IMR-90 (cell line): ENCODE data around the gene GRIN2B. TPM values are rescaled to one million over a fixed set of nuclear protein-coding genes. Genes with fewer than 3 reads are reported as not detected.

Experiments
- ATAC-seq: fragments of 200-7000 bp; cut with Tn5 transposase; 2 replicates; pipeline ENCODE4 v1.9.1; 2020; ENCODE audit warnings: low read depth, mild to moderate bottlenecking, moderate library complexity
- BruUV-seq: library from RNA; stranded (reverse); fragments of 400-500 nt; replicated peaks from 2 replicates; lab custom pipeline; 2021; lab: Mats Ljungman, UMichigan
- CTCF ChIA-PET: fragments of 300-600 bp; formaldehyde crosslinking; extraction: SDS; loops from one replicate; lab custom pipeline; 2021; ENCODE audit warnings: antibody characterized with exemption; lab: Yijun Ruan, JAX
- POLR2A ChIA-PET: fragments of 300-600 bp; sonication (Branson Sonifier 250); formaldehyde crosslinking; loops from one replicate; lab custom pipeline; 2022; ENCODE audit warnings: antibody characterized with exemption; ENCODE audit not compliant: unreplicated experiment; lab: Charles Lee
- DNase-seq: peaks from one replicate; pipeline ENCODE4 v3.0.0; 2013
- H2AFZ ChIP-seq: replicated peaks from 2 replicates; pipeline ENCODE3; 2013; ENCODE audit warnings: low read length, mild to moderate bottlenecking; ENCODE audit not compliant: poor library complexity
- H2AK5ac ChIP-seq: 2 replicates; pipeline ENCODE4 v1.6.1; 2013; ENCODE audit warnings: low read depth, low read length, inconsistent platforms
- H2AK9ac ChIP-seq: replicated peaks from 2 replicates; pipeline ENCODE3; 2013; ENCODE audit warnings: mild to moderate bottlenecking, low read depth, low read length, moderate library complexity; ENCODE audit not compliant: poor library complexity
- H2BK120ac ChIP-seq: 2 replicates; pipeline ENCODE4 v1.6.1; 2013; ENCODE audit warnings: low read depth, low read length, inconsistent platforms
- H2BK15ac ChIP-seq: 3 replicates; pipeline ENCODE4 v1.6.1; 2013; ENCODE audit warnings: low read depth, low read length, inconsistent platforms
- H2BK20ac ChIP-seq: 2 replicates; pipeline ENCODE4 v1.6.1; 2013; ENCODE audit warnings: low read depth, mild to moderate bottlenecking, inconsistent platforms, low read length, moderate library complexity
- H2BK5ac ChIP-seq: 2 replicates; pipeline ENCODE4 v1.6.1; 2013; ENCODE audit warnings: mild to moderate bottlenecking, low read depth, low read length, inconsistent platforms; ENCODE audit not compliant: poor library complexity, severe bottlenecking
- H3K14ac ChIP-seq: replicated peaks from 2 replicates; pipeline ENCODE4 v1.6.1; 2013; ENCODE audit warnings: low read depth, low read length, inconsistent platforms
- H3K18ac ChIP-seq: 2 replicates; pipeline ENCODE4 v1.6.1; 2013; ENCODE audit warnings: low read depth, low read length, control low read depth
- H3K23ac ChIP-seq: 2 replicates; pipeline ENCODE4 v1.6.1; 2013; ENCODE audit warnings: low read depth, low read length, inconsistent platforms
- H3K27ac ChIP-seq: 2 replicates; pipeline ENCODE4 v1.5.1; 2013; ENCODE audit warnings: mild to moderate bottlenecking, control low read depth, low read length; ENCODE audit not compliant: insufficient read depth
- H3K27me3 ChIP-seq: 2 replicates; pipeline ENCODE4 v1.6.1; 2013; ENCODE audit warnings: low read length; ENCODE audit not compliant: control insufficient read depth, insufficient read depth
- H3K36me3 ChIP-seq: 2 replicates; pipeline ENCODE4 v1.6.1; 2013; ENCODE audit warnings: low read length, mixed read lengths; ENCODE audit not compliant: control insufficient read depth, insufficient read depth
- H3K4ac ChIP-seq: 2 replicates; pipeline ENCODE4 v1.6.1; 2013; ENCODE audit warnings: low read depth, low read length, inconsistent platforms
- H3K4me1 ChIP-seq: 2 replicates; pipeline ENCODE4 v1.6.1; 2013; ENCODE audit warnings: low read length, mixed read lengths; ENCODE audit not compliant: control insufficient read depth, insufficient read depth
- H3K4me2 ChIP-seq: 2 replicates; pipeline ENCODE4 v1.6.1; 2013; ENCODE audit warnings: low read depth, mild to moderate bottlenecking, control low read depth, low read length, moderate library complexity
- H3K4me3 ChIP-seq: 2 replicates; pipeline ENCODE4 v1.5.1; 2013; ENCODE audit warnings: low read depth, mild to moderate bottlenecking, control low read depth, low read length, moderate library complexity; ENCODE audit not compliant: insufficient read depth
- H3K56ac ChIP-seq: 2 replicates; pipeline ENCODE4 v1.6.1; 2013; ENCODE audit warnings: low read length, inconsistent platforms; ENCODE audit not compliant: insufficient read depth; ENCODE audit errors: extremely low read depth
- H3K79me1 ChIP-seq, 2 experiments: 2 replicates each; pipeline ENCODE4 v1.6.1; 2013; ENCODE audit warnings: low read length in 2 of 2, inconsistent platforms in 1 of 2, low read depth in 1 of 2
- H3K9ac ChIP-seq: 2 replicates; pipeline ENCODE4 v1.6.1; 2013; ENCODE audit warnings: low read depth, low read length, control low read depth
- H3K9me1 ChIP-seq: 2 replicates; pipeline ENCODE4 v1.6.1; 2013; ENCODE audit warnings: low read length, inconsistent platforms; ENCODE audit not compliant: insufficient read depth
- H3K9me3 ChIP-seq: 2 replicates; pipeline ENCODE4 v1.6.1; 2013; ENCODE audit warnings: low read length; ENCODE audit not compliant: control insufficient read depth, insufficient read depth
- H4K20me1 ChIP-seq: 2 replicates; pipeline ENCODE4 v1.6.1; 2013; ENCODE audit warnings: low read length, inconsistent platforms; ENCODE audit not compliant: insufficient read depth
- H4K5ac ChIP-seq: 2 replicates; pipeline ENCODE4 v1.6.1; 2013; ENCODE audit warnings: mild to moderate bottlenecking, low read depth, low read length, control low read depth
- H4K8ac ChIP-seq, 2 experiments: 2 replicates each; pipeline ENCODE4 v1.6.1; 2013; ENCODE audit warnings: low read depth in 2 of 2, low read length in 2 of 2, control low read depth in 1 of 2, inconsistent platforms in 1 of 2
- H4K91ac ChIP-seq: 2 replicates; pipeline ENCODE4 v1.6.1; 2013; ENCODE audit warnings: low read depth, low read length, inconsistent platforms; ENCODE audit not compliant: insufficient read depth
- BHLHE40 ChIP-seq: fragments of 150-350 bp; IDR thresholded peaks from 2 replicates; pipeline ENCODE4 v1.6.1; 2016; ENCODE audit warnings: mild to moderate bottlenecking, low read depth, low read length
- CEBPB ChIP-seq: IDR thresholded peaks from 2 replicates; pipeline ENCODE4 v1.6.1; 2012; ENCODE audit warnings: low read depth, low read length, improper control_type of control experiment
- CHD1 ChIP-seq: IDR thresholded peaks from 2 replicates; pipeline ENCODE4 v1.6.1; 2012; ENCODE audit warnings: low read depth, low read length, improper control_type of control experiment
- FOS ChIP-seq: fragments of 150-350 bp; IDR thresholded peaks from 2 replicates; pipeline ENCODE4 v1.6.1; 2016; ENCODE audit warnings: low read depth, low read length
- MAFK ChIP-seq: IDR thresholded peaks from 2 replicates; pipeline ENCODE4 v1.6.1; 2012; ENCODE audit warnings: low read depth, low read length, improper control_type of control experiment
- MAZ ChIP-seq: IDR thresholded peaks from 2 replicates; pipeline ENCODE4 v1.6.1; 2012; ENCODE audit warnings: low read depth, mild to moderate bottlenecking, low read length, improper control_type of control experiment, moderate library complexity, borderline replicate concordance
- MXI1 ChIP-seq: IDR thresholded peaks from 2 replicates; pipeline ENCODE4 v1.6.1; 2012; ENCODE audit warnings: low read depth, mild to moderate bottlenecking, low read length, moderate library complexity, borderline replicate concordance
- NFE2L2 ChIP-seq: fragments of 150-350 bp; IDR thresholded peaks from 2 replicates; pipeline ENCODE4 v1.6.1; 2016; ENCODE audit warnings: low read depth, mild to moderate bottlenecking, low read length
- POLR2A ChIP-seq: IDR thresholded peaks from 2 replicates; pipeline ENCODE4 v1.6.1; 2012; ENCODE audit warnings: mild to moderate bottlenecking, low read depth, low read length
- RAD21 ChIP-seq: IDR thresholded peaks from 2 replicates; pipeline ENCODE4 v1.6.1; 2012; ENCODE audit warnings: low read length, improper control_type of control experiment
- RCOR1 ChIP-seq: IDR thresholded peaks from 2 replicates; pipeline ENCODE4 v1.6.1; 2012; ENCODE audit warnings: mild to moderate bottlenecking, low read length, improper control_type of control experiment; ENCODE audit not compliant: insufficient replicate concordance
- RFX5 ChIP-seq: IDR thresholded peaks from 2 replicates; pipeline ENCODE4 v1.8.0; 2012; ENCODE audit warnings: low read depth, mild to moderate bottlenecking, low read length, moderate library complexity
- SMC3 ChIP-seq: fragments of 150-350 bp; IDR thresholded peaks from 2 replicates; pipeline ENCODE4 v1.6.1; 2016; ENCODE audit warnings: low read depth, mild to moderate bottlenecking, antibody characterized with exemption, low read length, moderate library complexity
- WGBS, 2 experiments: methylation state at CpG; one replicate each; pipeline versions ENCODE4 v1.1.5 to v1.1.7; 2013; ENCODE audit warnings: missing lambda C conversion rate in 2 of 2; ENCODE audit not compliant: insufficient read length in 1 of 2; ENCODE audit errors: extremely low coverage in 2 of 2; 5-methylcytosine and 5-hydroxymethylcytosine counted together
- dilution Hi-C: fragments of 300-500 bp; cut with HindIII; formaldehyde crosslinking; loops from one replicate; pipeline ENCODE4 v1.14.3; 2018; ENCODE audit warnings: low sequenced_read_pairs; ENCODE audit not compliant: unreplicated experiment
- in situ Hi-C: fragments of 300-500 bp; cut with MboI; formaldehyde crosslinking; loops from 3 replicates; pipeline ENCODE4 v1.14.3; 2019; ENCODE audit warnings: low sequenced_read_pairs, inconsistent platforms, mixed read lengths
- intact Hi-C: fragments of 100-400 bp; cut with micrococcal nuclease; formaldehyde crosslinking; loops from 2 replicates; pipeline ENCODE4 v1.10.0; 2022
- polyA plus RNA-seq, 3 experiments: library from polyadenylated mRNA; depleted of rRNA; stranded (reverse); fragments of >200 nt; gene quantifications; 2 replicates each; pipeline ENCODE4 v1.2.3, GENCODE V29; 2012; ENCODE audit warnings: low replicate concordance in 1 of 3
- total RNA-seq: library from RNA; depleted of rRNA; stranded (reverse); fragments of >200 nt; gene quantifications from 2 replicates; pipeline ENCODE4 v1.2.3, GENCODE V29; 2012
- TF ChIP-seq, protein P1 (sequence below): conservative IDR thresholded peaks from 2 replicates; pipeline ENCODE4 v1.5.1; 2012; ENCODE audit warnings: mild to moderate bottlenecking, low read depth, low read length, improper control_type of control experiment
- TF ChIP-seq, protein P2 (sequence below): fragments of 150-350 bp; IDR thresholded peaks from 2 replicates; pipeline ENCODE4 v1.6.1; 2016; ENCODE audit warnings: low read depth, mild to moderate bottlenecking, low read length, moderate library complexity, borderline replicate concordance
- TF ChIP-seq, protein P3 (sequence below): fragments of 150-350 bp; IDR thresholded peaks from 2 replicates; pipeline ENCODE4 v1.6.1; 2017; ENCODE audit warnings: mild to moderate bottlenecking, antibody characterized with exemption, low read length, low read depth

The GRIN2B gene
- total and polyA plus RNA-seq, 2 of the 4 experiments (the other 2 are of a cell fraction) = under 0.01 TPM; not detected in 1

DNA sequence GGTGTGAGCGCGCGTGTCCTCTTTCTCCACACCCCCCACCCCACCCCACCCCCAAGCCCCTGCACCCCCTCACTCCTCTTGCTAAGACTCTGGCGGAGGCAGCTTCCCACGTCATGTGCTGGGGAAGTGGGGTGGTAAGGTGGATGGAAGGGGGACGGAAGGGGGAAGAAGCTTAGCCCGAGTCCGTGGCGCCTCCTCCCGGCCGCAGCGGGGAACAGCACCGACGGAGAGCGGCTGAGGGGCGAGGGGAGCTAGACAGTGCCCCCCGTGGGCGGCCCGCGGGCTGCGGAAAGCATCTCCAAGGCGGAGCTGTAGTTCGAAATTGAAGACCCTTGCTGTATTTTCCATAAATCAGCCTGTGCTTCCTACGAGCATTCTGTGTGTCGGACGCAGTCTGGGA, 588 bp upstream of the GRIN2B start:
- no peak overlapping the region for H3K18ac ChIP-seq
- H3K4me3 ChIP-seq = no peak overlapping the region
- BruUV-seq = no TSS peak
- no peaks in the 10 kb centered on the region for H3K36me3 ChIP-seq
- H2BK5ac ChIP-seq = no peak overlapping the region
- CTCF ChIA-PET = interaction anchor here (0.6 kb wide), 1 partner anchor 482 kb away, joined by 3 read pairs; no protein-coding TSS in a partner anchor
- no peak overlapping the region for H3K4ac ChIP-seq
- H3K9me1 ChIP-seq = no peaks in the 10 kb centered on the region
- no peak overlapping the region for H2BK20ac ChIP-seq
- DNase-seq (no peak), ATAC-seq (no peak)
- TF ChIP-seq MAFK (no peak), MXI1 (no peak), RFX5 (no peak), SMC3 (no peak), FOS (no peak), NFE2L2 (no peak), BHLHE40 (no peak), MAZ (no peak), RCOR1 (no peak), RAD21 (no peak), CHD1 (no peak), POLR2A (no peak), CEBPB (no peak)
- TF ChIP-seq, protein P1, sequence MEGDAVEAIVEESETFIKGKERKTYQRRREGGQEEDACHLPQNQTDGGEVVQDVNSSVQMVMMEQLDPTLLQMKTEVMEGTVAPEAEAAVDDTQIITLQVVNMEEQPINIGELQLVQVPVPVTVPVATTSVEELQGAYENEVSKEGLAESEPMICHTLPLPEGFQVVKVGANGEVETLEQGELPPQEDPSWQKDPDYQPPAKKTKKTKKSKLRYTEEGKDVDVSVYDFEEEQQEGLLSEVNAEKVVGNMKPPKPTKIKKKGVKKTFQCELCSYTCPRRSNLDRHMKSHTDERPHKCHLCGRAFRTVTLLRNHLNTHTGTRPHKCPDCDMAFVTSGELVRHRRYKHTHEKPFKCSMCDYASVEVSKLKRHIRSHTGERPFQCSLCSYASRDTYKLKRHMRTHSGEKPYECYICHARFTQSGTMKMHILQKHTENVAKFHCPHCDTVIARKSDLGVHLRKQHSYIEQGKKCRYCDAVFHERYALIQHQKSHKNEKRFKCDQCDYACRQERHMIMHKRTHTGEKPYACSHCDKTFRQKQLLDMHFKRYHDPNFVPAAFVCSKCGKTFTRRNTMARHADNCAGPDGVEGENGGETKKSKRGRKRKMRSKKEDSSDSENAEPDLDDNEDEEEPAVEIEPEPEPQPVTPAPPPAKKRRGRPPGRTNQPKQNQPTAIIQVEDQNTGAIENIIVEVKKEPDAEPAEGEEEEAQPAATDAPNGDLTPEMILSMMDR = no peak
- TF ChIP-seq, protein P2, sequence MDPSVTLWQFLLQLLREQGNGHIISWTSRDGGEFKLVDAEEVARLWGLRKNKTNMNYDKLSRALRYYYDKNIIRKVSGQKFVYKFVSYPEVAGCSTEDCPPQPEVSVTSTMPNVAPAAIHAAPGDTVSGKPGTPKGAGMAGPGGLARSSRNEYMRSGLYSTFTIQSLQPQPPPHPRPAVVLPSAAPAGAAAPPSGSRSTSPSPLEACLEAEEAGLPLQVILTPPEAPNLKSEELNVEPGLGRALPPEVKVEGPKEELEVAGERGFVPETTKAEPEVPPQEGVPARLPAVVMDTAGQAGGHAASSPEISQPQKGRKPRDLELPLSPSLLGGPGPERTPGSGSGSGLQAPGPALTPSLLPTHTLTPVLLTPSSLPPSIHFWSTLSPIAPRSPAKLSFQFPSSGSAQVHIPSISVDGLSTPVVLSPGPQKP = no peak
- TF ChIP-seq, protein P3, sequence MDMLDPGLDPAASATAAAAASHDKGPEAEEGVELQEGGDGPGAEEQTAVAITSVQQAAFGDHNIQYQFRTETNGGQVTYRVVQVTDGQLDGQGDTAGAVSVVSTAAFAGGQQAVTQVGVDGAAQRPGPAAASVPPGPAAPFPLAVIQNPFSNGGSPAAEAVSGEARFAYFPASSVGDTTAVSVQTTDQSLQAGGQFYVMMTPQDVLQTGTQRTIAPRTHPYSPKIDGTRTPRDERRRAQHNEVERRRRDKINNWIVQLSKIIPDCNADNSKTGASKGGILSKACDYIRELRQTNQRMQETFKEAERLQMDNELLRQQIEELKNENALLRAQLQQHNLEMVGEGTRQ = no peak
- no peaks in the 10 kb centered on the region for H3K4me1 ChIP-seq
- H3K4me2 ChIP-seq = no peak overlapping the region
- H3K9me3 ChIP-seq = peaks cover 2% of the 10 kb centered on the region; the same call in 1 of the 2 replicates
- no peak overlapping the region for H2BK120ac ChIP-seq
- no peak overlapping the region for H2BK15ac ChIP-seq
- dilution Hi-C loops (no loop called here), intact Hi-C loops (no loop called here), in situ Hi-C loops (no loop called here)
- no peak overlapping the region for H3K27ac ChIP-seq
- no peak overlapping the region for H4K5ac ChIP-seq
- H3K23ac ChIP-seq = no peak overlapping the region
- H3K14ac ChIP-seq = no peak overlapping the region
- no peak overlapping the region for H4K91ac ChIP-seq
- H2AK9ac ChIP-seq = no peak overlapping the region
- no peaks in the 10 kb centered on the region for H3K79me1 ChIP-seq
- no peak overlapping the region for H3K56ac ChIP-seq
- H2AFZ ChIP-seq = no peak overlapping the region
- no peak overlapping the region for H4K8ac ChIP-seq
- no peak overlapping the region for H2AK5ac ChIP-seq
- peaks cover 8% of the 10 kb centered on the region for H3K27me3 ChIP-seq
- H4K20me1 ChIP-seq = no peaks in the 10 kb centered on the region
- 2% methylated on average over 9 of the region's 26 CpGs; no CpG with 5 or more reads in 1 of the 2 experiments for WGBS, 2 experiments
- no peak overlapping the region for H3K9ac ChIP-seq
- POLR2A ChIA-PET = no interaction called here
